DOHH2 (cell line): ENCODE results near the gene MGAT3.

Experiments
- H3F3A ChIP-seq: fragments of 200-600 bp; sonication (generic), shearing (Covaris generic); 2 replicates; pipeline ENCODE4 v1.6.0; 2016; ENCODE audit warnings: antibody characterized with exemption, mild to moderate bottlenecking; ENCODE audit not compliant: control insufficient read depth, insufficient read depth
- H3K27ac ChIP-seq: fragments of 200-600 bp; sonication (generic); 2 replicates; pipeline ENCODE4 v1.5.1; 2014; ENCODE audit warnings: low read depth, mild to moderate bottlenecking, low read length, moderate library complexity
- H3K27me3 ChIP-seq: fragments of 200-600 bp; sonication (generic); 2 replicates; pipeline ENCODE4 v1.6.1; 2014; ENCODE audit warnings: mild to moderate bottlenecking, low read length, mixed read lengths; ENCODE audit not compliant: control insufficient read depth
- H3K36me3 ChIP-seq: fragments of 200-600 bp; sonication (generic); 2 replicates; pipeline ENCODE4 v1.6.1; 2014; ENCODE audit warnings: mild to moderate bottlenecking, low read length, moderate library complexity, mixed read lengths; ENCODE audit not compliant: control insufficient read depth
- H3K4me1 ChIP-seq: fragments of 200-600 bp; sonication (generic); 2 replicates; pipeline ENCODE4 v1.6.1; 2014; ENCODE audit warnings: mild to moderate bottlenecking, low read length, mixed read lengths; ENCODE audit not compliant: control insufficient read depth
- H3K4me2 ChIP-seq: fragments of 200-600 bp; sonication (generic); 2 replicates; pipeline ENCODE4 v1.6.0; 2014; ENCODE audit warnings: mild to moderate bottlenecking, low read length, moderate library complexity
- H3K4me3 ChIP-seq: fragments of 200-600 bp; sonication (generic); 2 replicates; pipeline ENCODE4 v1.5.1; 2014; ENCODE audit warnings: mild to moderate bottlenecking, low read length, mixed read lengths
- H3K79me2 ChIP-seq: fragments of 200-600 bp; sonication (generic); 2 replicates; pipeline ENCODE4 v1.6.1; 2014; ENCODE audit warnings: mild to moderate bottlenecking, low read length, mixed read lengths; ENCODE audit not compliant: control insufficient read depth
- H3K9me2 ChIP-seq: fragments of 200-600 bp; sonication (generic); replicated peaks from 2 replicates; pipeline ENCODE4 v1.6.1; 2014; ENCODE audit warnings: mild to moderate bottlenecking, low read length, mixed read lengths; ENCODE audit not compliant: control insufficient read depth
- H3K9me3 ChIP-seq: fragments of 200-600 bp; sonication (generic); 2 replicates; pipeline ENCODE4 v1.6.1; 2014; ENCODE audit warnings: antibody characterized with exemption, low read length, mixed read lengths; ENCODE audit not compliant: control insufficient read depth, insufficient read depth
- H4K20me1 ChIP-seq: fragments of 200-600 bp; sonication (generic); 2 replicates; pipeline ENCODE4 v1.6.0; 2014; ENCODE audit warnings: low read depth, mild to moderate bottlenecking, antibody characterized with exemption, low read length, moderate library complexity; ENCODE audit not compliant: control insufficient read depth, insufficient read depth
- CTCF ChIP-seq: fragments of 200-600 bp; sonication (generic); IDR thresholded peaks from one replicate; pipeline ENCODE4 v1.5.1; 2014; ENCODE audit warnings: antibody characterized with exemption, mild to moderate bottlenecking, low read depth, low read length; ENCODE audit not compliant: poor library complexity, severe bottlenecking
- EZH2phosphoT487 ChIP-seq: fragments of 200-600 bp; sonication (generic); IDR thresholded peaks from 2 replicates; pipeline ENCODE4 v1.6.1; 2017; ENCODE audit warnings: borderline replicate concordance, mild to moderate bottlenecking, antibody characterized with exemption, low read length, moderate library complexity, mixed read lengths

MGAT3 gene

DNA sequence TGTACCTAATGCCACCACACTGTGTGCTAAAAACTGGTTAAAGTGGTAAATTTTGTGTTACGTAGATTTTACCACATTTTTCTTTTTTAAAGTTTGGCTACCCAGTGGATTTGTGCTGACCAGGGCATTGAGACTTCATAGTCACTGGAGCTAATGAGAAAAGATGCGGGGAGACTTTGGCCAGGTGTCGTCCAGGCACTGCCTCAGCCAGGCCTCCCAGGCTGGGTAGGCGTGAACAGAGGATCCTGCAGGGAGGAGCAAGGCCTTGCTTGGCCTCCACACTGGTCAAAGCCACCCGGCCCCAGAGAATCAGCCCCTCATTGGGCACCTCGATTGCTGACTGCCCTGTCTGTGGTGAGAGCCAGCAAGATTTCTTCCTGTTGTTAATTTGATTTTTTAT lies 13.4 kb upstream of the MGAT3 start:
- Histone ChIP-seq H3K9me2 (no peaks in the 10 kb centered on the region), H3K79me2 (peaks cover 9% of the 10 kb centered on the region), H4K20me1 (no peaks in the 10 kb centered on the region), H3K27ac (peak overlapping the region; percentile 97), H3F3A (peaks cover 31% of the 10 kb centered on the region), H3K4me1 (peaks cover 82% of the 10 kb centered on the region), H3K9me3 (no peaks in the 10 kb centered on the region), H3K4me2 (peak overlapping the region; percentile 59), H3K4me3 (no peak overlapping the region), H3K36me3 (no peaks in the 10 kb centered on the region), H3K27me3 (no peaks in the 10 kb centered on the region)
- TF ChIP-seq CTCF: no peak
- TF ChIP-seq EZH2phosphoT487: no peak

DNA sequence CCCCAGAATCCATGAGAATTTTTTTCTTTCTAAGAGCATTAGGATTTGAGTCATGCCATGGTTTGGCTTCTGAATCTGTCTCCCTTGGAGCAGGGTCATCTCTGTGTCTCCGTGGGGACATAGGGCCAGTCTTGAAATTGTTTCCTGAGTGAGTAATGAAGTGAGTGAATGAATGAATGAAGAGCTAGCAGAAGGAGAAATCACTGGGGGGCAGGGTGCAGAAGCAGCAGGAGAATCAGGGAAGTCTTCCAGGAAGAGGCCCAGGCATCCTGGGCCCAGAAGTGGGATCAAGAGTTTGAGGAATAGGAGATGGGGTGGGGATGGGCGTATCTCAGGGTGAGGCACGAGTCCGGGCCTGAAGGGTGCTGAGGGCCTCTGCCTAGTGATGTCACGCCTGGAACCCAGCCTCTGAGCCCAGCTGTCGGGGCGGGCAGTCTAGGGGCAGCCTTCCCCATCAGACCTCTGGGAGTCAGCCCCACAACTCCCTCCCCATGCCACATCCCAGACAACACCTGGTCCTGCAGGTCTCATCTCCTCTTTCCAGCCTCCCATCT lies 12.5 kb upstream of the MGAT3 start:
- Histone ChIP-seq H3K9me2 (no peaks in the 10 kb centered on the region), H3K27ac (peak overlapping the region; percentile 97), H3K4me3 (no peak overlapping the region), H3K36me3 (no peaks in the 10 kb centered on the region), H4K20me1 (no peaks in the 10 kb centered on the region), H3K4me1 (peaks cover 82% of the 10 kb centered on the region), H3K79me2 (peaks cover 18% of the 10 kb centered on the region), H3F3A (peaks cover 27% of the 10 kb centered on the region), H3K9me3 (no peaks in the 10 kb centered on the region), H3K27me3 (no peaks in the 10 kb centered on the region), H3K4me2 (peak overlapping the region; percentile 87)
- TF ChIP-seq CTCF (no peak), EZH2phosphoT487 (no peak)

GRCh38 chr22:39444937-39445465 lies 11.8 kb upstream of the MGAT3 start:
- TF ChIP-seq EZH2phosphoT487 (no peak), CTCF (no peak)
- no peaks in the 10 kb centered on the region for H3K9me3 ChIP-seq
- H3K4me2 ChIP-seq: peak overlapping the region; percentile 87
- H3K27me3 ChIP-seq: no peaks in the 10 kb centered on the region
- peak overlapping the region; percentile 70 for H3K4me3 ChIP-seq
- H3K79me2 ChIP-seq: peaks cover 25% of the 10 kb centered on the region
- no peaks in the 10 kb centered on the region for H3K36me3 ChIP-seq
- H3K4me1 ChIP-seq: peaks cover 86% of the 10 kb centered on the region
- no peaks in the 10 kb centered on the region for H3K9me2 ChIP-seq
- peak overlapping the region; percentile 97 for H3K27ac ChIP-seq
- H3F3A ChIP-seq: peaks cover 26% of the 10 kb centered on the region
- no peaks in the 10 kb centered on the region for H4K20me1 ChIP-seq
